IPS DF 6.9 (cell line): ENCODE results near the gene BST1.

Experiments
- DNase-seq: peaks from one replicate; pipeline ENCODE4 v3.0.0-alpha.2; 2013; ENCODE audit warnings: low read depth, low spot score
- H3K27ac ChIP-seq: one replicate; pipeline ENCODE4 v1.5.1; 2013; ENCODE audit warnings: low read length, control low read depth
- H3K27me3 ChIP-seq: 2 replicates; pipeline ENCODE4 v1.6.1; 2013; ENCODE audit warnings: mild to moderate bottlenecking, low read length; ENCODE audit not compliant: control insufficient read depth, insufficient read depth
- H3K36me3 ChIP-seq: 2 replicates; pipeline ENCODE4 v1.6.1; 2013; ENCODE audit warnings: low read length; ENCODE audit not compliant: control insufficient read depth, insufficient read depth
- H3K4me1 ChIP-seq: 2 replicates; pipeline ENCODE4 v1.6.1; 2013; ENCODE audit warnings: low read length; ENCODE audit not compliant: control insufficient read depth, insufficient read depth
- H3K4me3 ChIP-seq: 2 replicates; pipeline ENCODE4 v1.5.1; 2013; ENCODE audit warnings: mild to moderate bottlenecking, low read length
- H3K9me3 ChIP-seq: 2 replicates; pipeline ENCODE4 v1.6.1; 2013; ENCODE audit warnings: low read length, inconsistent platforms; ENCODE audit not compliant: control insufficient read depth, insufficient read depth
- WGBS: extraction: QIAGEN DNeasy Blood & Tissue Kit; methylation state at CpG from one replicate; pipeline ENCODE4 v1.1.7; 2013; ENCODE audit warnings: mixed read lengths, missing lambda C conversion rate; ENCODE audit not compliant: insufficient read length, insufficient coverage; 5-methylcytosine and 5-hydroxymethylcytosine counted together

Gene BST1

GRCh38 chr4:15659768-15660570, 42.9 kb upstream of the BST1 start:
- H3K27ac ChIP-seq = no peak overlapping the region
- no peaks in the 10 kb centered on the region for H3K36me3 ChIP-seq
- no peaks in the 10 kb centered on the region for H3K27me3 ChIP-seq
- H3K9me3 ChIP-seq = no peaks in the 10 kb centered on the region
- no peaks in the 10 kb centered on the region for H3K4me1 ChIP-seq
- no CpG with 5 or more reads among the region's 5 CpGs for WGBS
- no peak for DNase-seq
- H3K4me3 ChIP-seq = no peak overlapping the region

DNA sequence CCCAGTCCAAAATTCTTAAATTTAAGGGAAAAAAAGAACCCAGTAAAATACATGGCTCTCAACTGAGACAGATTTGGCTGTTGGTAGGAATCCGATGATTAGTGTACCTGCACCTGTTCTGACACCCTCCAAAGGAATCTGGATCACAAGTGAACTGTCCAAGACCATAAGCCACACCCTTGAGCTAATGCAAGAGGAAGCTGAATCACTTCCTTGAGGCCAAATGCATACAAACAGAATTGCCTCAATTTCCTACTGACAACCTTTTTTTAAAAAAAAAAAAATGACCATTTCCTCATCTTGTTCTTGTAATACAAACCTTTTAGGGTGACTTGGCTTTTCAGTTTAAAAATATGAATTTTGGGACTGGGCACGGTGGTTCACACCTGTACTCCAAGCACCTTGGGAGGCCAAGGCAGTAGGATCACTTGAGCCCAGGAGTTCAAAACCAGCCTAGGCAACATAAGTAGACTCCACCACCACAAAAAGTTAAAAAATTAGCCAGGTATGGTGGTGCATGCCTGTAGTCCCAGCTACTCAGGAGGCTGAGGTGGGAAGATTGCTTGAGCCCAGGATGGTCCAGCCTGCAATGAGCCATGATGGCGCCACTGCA, 37.0 kb upstream of the BST1 start:
- no peak for DNase-seq
- Histone ChIP-seq H3K27ac (no peak overlapping the region), H3K36me3 (no peaks in the 10 kb centered on the region; the same call in 1 of the 2 replicates), H3K4me1 (no peaks in the 10 kb centered on the region), H3K27me3 (no peaks in the 10 kb centered on the region), H3K9me3 (no peaks in the 10 kb centered on the region), H3K4me3 (no peak overlapping the region)
- WGBS = no CpG with 5 or more reads among the region's 3 CpGs

DNA sequence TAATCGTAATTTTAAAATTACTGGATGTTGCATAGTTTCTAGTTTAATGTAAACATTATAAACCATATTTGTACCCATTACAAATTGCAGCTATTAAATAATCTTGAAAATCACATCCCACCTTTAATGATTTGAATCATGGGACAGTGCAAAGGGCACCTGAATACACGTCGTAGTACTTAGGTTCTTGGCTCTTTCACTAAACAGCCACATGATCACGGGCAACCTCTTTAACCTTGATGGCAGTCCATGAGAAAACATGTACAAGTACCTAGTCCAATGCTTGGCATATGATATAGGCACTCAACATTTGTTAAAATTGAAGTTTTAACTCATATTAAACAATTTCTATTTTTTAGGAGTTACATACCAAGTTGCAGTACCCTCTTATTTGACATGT, 35.9 kb upstream of the BST1 start:
- Histone ChIP-seq H3K27ac (no peak overlapping the region), H3K36me3 (no peaks in the 10 kb centered on the region; the same call in 1 of the 2 replicates), H3K27me3 (no peaks in the 10 kb centered on the region), H3K9me3 (no peaks in the 10 kb centered on the region), H3K4me1 (no peaks in the 10 kb centered on the region), H3K4me3 (no peak overlapping the region)
- DNase-seq = no peak
- no CpG with 5 or more reads among the region's 4 CpGs for WGBS

DNA sequence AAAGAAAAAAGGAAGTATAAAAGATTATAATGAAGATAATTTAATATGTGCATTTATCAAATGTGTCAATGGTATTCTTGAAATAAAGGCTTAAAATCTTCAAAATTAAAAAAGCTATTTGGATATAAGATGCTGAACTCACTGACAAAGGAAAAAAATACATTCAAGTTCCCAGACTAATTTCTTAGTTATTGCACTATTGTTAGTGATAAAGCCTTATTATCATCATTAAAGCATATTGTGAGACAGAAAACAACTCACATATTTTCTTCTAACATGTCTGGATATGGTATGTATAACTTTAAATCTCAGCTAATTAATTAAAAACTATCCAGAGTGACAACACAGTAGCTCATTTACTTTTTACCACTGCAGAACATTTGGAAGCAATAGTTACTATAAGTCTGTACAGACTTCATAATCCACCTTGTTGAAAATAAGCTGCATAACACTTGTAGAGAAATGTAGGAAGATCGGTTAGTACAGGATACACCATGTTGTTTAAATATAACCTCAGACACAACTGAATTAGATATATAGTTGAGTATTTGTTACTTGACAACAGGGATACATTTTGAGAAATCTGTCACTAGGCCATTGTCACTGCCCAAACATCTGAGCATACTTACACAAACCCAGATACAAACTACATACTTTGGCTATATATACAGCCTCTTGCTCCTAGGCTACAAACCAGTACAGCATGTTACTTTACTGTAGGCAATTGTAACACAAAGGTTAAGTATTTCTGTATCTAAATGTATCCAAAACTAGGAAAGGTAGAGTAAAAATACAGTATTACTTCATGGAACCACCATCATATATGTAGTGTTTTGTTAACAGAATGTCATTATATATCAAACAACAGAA, 34.1 kb upstream of the BST1 start:
- H3K36me3 ChIP-seq = no peaks in the 10 kb centered on the region; the same call in 1 of the 2 replicates
- no peak for DNase-seq
- H3K9me3 ChIP-seq = no peaks in the 10 kb centered on the region
- H3K4me3 ChIP-seq = no peak overlapping the region
- H3K27me3 ChIP-seq = no peaks in the 10 kb centered on the region
- no CpG with 5 or more reads among the region's 1 CpG for WGBS
- no peaks in the 10 kb centered on the region for H3K4me1 ChIP-seq
- no peak overlapping the region for H3K27ac ChIP-seq

DNA sequence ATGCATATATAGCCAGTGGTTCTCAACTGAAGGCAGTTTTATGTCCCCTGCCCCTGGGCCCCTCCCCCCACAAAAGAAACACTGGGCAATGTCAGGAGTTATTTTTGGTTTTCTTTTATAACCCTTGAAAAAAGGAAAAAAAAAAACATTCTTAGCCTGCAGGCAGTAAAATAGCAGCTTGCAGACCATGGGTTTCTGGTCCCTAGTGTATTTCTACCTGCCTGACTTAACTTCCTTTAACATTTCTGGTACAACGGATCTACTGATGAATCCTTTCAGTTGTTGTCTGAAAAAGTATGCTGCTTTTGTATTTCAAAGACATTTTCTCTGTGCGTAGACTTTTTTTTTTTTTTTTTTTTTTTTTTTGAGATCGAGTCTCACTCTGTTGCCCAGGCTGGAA, 32.3 kb upstream of the BST1 start:
- Histone ChIP-seq H3K27ac (no peak overlapping the region), H3K27me3 (no peaks in the 10 kb centered on the region), H3K4me1 (no peaks in the 10 kb centered on the region), H3K4me3 (no peak overlapping the region), H3K36me3 (no peaks in the 10 kb centered on the region; the same call in 1 of the 2 replicates), H3K9me3 (no peaks in the 10 kb centered on the region)
- no CpG with 5 or more reads among the region's 3 CpGs for WGBS
- no peak for DNase-seq

GRCh38 chr4:15672101-15672500, 30.8 kb upstream of the BST1 start:
- Histone ChIP-seq H3K27ac (no peak overlapping the region), H3K9me3 (no peaks in the 10 kb centered on the region), H3K4me3 (no peak overlapping the region), H3K27me3 (no peaks in the 10 kb centered on the region), H3K36me3 (no peaks in the 10 kb centered on the region; the same call in 1 of the 2 replicates), H3K4me1 (no peaks in the 10 kb centered on the region)
- no peak for DNase-seq
- no CpG with 5 or more reads among the region's 3 CpGs for WGBS

GRCh38 chr4:15673337-15673736, 29.5 kb upstream of the BST1 start:
- H3K27ac ChIP-seq = no peak overlapping the region
- no peaks in the 10 kb centered on the region for H3K27me3 ChIP-seq
- no peaks in the 10 kb centered on the region; the same call in 1 of the 2 replicates for H3K36me3 ChIP-seq
- H3K4me1 ChIP-seq = peaks cover 2% of the 10 kb centered on the region; the same call in 1 of the 2 replicates
- no CpG with 5 or more reads among the region's 1 CpG for WGBS
- H3K9me3 ChIP-seq = no peaks in the 10 kb centered on the region
- no peak overlapping the region for H3K4me3 ChIP-seq
- DNase-seq = no peak

GRCh38 chr4:15674046-15674445, 28.8 kb upstream of the BST1 start:
- Histone ChIP-seq H3K4me3 (no peak overlapping the region), H3K27ac (no peak overlapping the region), H3K27me3 (no peaks in the 10 kb centered on the region), H3K9me3 (no peaks in the 10 kb centered on the region), H3K36me3 (no peaks in the 10 kb centered on the region; the same call in 1 of the 2 replicates), H3K4me1 (peaks cover 2% of the 10 kb centered on the region; the same call in 1 of the 2 replicates)
- DNase-seq = no peak
- WGBS = no CpG with 5 or more reads among the region's 2 CpGs

DNA sequence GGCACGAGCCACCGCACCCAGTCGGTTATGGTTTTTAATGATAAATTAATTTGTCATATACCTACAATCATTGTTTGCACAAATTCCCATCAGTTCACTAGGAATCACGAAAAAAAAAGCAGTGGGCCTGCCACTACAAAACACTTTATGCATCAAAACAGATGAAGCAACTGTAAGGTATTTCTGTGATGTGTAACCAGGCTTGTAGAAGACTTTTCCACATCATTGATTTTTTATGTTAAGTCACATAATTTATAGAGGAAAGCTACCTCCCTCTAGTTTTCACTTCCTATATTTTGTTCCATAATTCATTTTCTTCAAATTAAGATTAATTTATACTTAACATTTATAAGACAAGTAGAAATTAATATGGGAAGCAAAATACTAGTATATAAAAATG, 27.9 kb upstream of the BST1 start:
- WGBS = no CpG with 5 or more reads among the region's 4 CpGs
- Histone ChIP-seq H3K27ac (no peak overlapping the region), H3K9me3 (no peaks in the 10 kb centered on the region), H3K36me3 (no peaks in the 10 kb centered on the region; the same call in 1 of the 2 replicates), H3K4me3 (no peak overlapping the region), H3K27me3 (no peaks in the 10 kb centered on the region), H3K4me1 (peaks cover 2% of the 10 kb centered on the region; the same call in 1 of the 2 replicates)
- no peak for DNase-seq

DNA sequence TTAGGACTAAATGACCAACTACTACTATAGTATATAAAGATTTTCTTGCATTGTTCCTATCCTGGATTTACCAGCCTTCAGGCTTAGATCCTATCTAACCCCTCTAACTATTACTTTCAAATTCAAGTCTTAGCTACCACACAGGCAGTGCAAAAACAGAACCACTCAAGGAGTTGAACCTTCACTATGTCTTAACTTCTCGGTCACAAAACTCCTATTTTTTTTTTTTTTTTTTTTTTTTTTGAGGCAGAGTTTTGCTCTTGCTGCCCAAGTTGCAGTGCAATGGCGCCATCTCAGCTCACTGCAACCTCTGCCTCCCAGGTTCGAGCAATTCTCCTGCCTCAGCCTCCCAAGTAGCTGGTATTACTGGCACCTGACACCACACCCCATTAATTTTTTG, 27.5 kb upstream of the BST1 start:
- Histone ChIP-seq H3K4me3 (no peak overlapping the region), H3K4me1 (peaks cover 2% of the 10 kb centered on the region; the same call in 1 of the 2 replicates)
- no CpG with 5 or more reads among the region's 3 CpGs for WGBS

More for the DNA sequence above, 27.5 kb upstream of the BST1 start:
- Histone ChIP-seq H3K36me3 (no peaks in the 10 kb centered on the region; the same call in 1 of the 2 replicates), H3K27ac (no peak overlapping the region), H3K9me3 (no peaks in the 10 kb centered on the region), H3K27me3 (no peaks in the 10 kb centered on the region)
- DNase-seq = no peak
